Neural progenitor cell (in vitro differentiated cells): ENCODE data around the gene MYO16. TPM values are rescaled to one million over a fixed set of nuclear protein-coding genes. Genes with fewer than 3 reads are reported as not detected.

ENCODE experiments used
- DNase-seq: peaks from one replicate; pipeline ENCODE4 v3.0.0-alpha.2; 2016; ENCODE audit warnings: low spot score
- H2AFZ ChIP-seq: fragments of 200-600 bp; sonication (generic); replicated peaks from 2 replicates; pipeline ENCODE4 v1.6.1; 2016; ENCODE audit warnings: antibody characterized with exemption
- H3F3A ChIP-seq: fragments of 200-600 bp; sonication (generic); 2 replicates; pipeline ENCODE4 v1.6.1; 2016; ENCODE audit warnings: antibody characterized with exemption, low read depth
- H3K27ac ChIP-seq: fragments of 200-600 bp; sonication (generic); 2 replicates; pipeline ENCODE4 v1.5.1; 2016; ENCODE audit warnings: mild to moderate bottlenecking
- H3K27me3 ChIP-seq: fragments of 200-600 bp; sonication (generic); 2 replicates; pipeline ENCODE4 v1.6.1; 2016; ENCODE audit warnings: mild to moderate bottlenecking, moderate library complexity
- H3K36me3 ChIP-seq: fragments of 200-600 bp; sonication (generic); 2 replicates; pipeline ENCODE4 v1.5.1; 2016
- H3K4me1 ChIP-seq: fragments of 200-600 bp; sonication (generic); 2 replicates; pipeline ENCODE4 v1.6.1; 2016; ENCODE audit warnings: mixed run types
- H3K4me2 ChIP-seq: fragments of 200-600 bp; sonication (generic); 2 replicates; pipeline ENCODE4 v1.6.1; 2016
- H3K4me3 ChIP-seq: fragments of 200-600 bp; sonication (generic); 2 replicates; pipeline ENCODE4 v1.5.1; 2016
- H3K79me2 ChIP-seq: fragments of 200-600 bp; sonication (generic); 2 replicates; pipeline ENCODE4 v1.6.1; 2016; ENCODE audit warnings: low read depth
- H3K9ac ChIP-seq: fragments of 200-600 bp; sonication (generic); 2 replicates; pipeline ENCODE4 v1.6.1; 2016
- H3K9me3 ChIP-seq: fragments of 200-600 bp; sonication (generic); 2 replicates; pipeline ENCODE4 v1.5.1; 2016; ENCODE audit warnings: low read depth
- H4K20me1 ChIP-seq: fragments of 200-600 bp; sonication (generic); 2 replicates; pipeline ENCODE4 v1.6.1; 2016; ENCODE audit warnings: low read depth
- H3K27ac Mint-ChIP-seq: 3 replicates; pipeline ENCODE4 v1.8.0; 2021; ENCODE audit warnings: mixed read lengths
- H3K27me3 Mint-ChIP-seq: 2 replicates; pipeline ENCODE4 v1.8.0; 2022; ENCODE audit warnings: low read depth, mild to moderate bottlenecking, inconsistent platforms, moderate library complexity, mixed read lengths; ENCODE audit not compliant: insufficient read depth
- H3K36me3 Mint-ChIP-seq: 3 replicates; pipeline ENCODE4 v1.8.0; 2021; ENCODE audit warnings: mixed read lengths
- H3K4me1 Mint-ChIP-seq: 3 replicates; pipeline ENCODE4 v1.8.0; 2021; ENCODE audit warnings: mixed read lengths
- H3K4me3 Mint-ChIP-seq: 3 replicates; pipeline ENCODE4 v1.8.0; 2021; ENCODE audit warnings: mild to moderate bottlenecking, moderate library complexity, mixed read lengths
- H3K9me3 Mint-ChIP-seq: 3 replicates; pipeline ENCODE4 v1.8.0; 2020; ENCODE audit warnings: mixed read lengths
- EZH2 ChIP-seq: fragments of 200-600 bp; sonication (generic); IDR thresholded peaks from 2 replicates; pipeline ENCODE4 v1.6.1; 2017; ENCODE audit warnings: antibody characterized with exemption, mild to moderate bottlenecking, moderate library complexity
- EZH2phosphoT487 ChIP-seq: fragments of 200-600 bp; sonication (generic); IDR thresholded peaks from 2 replicates; pipeline ENCODE4 v1.6.1; 2017; ENCODE audit warnings: antibody characterized with exemption
- total RNA-seq: library from RNA; depleted of rRNA; stranded (reverse); fragments of >200 nt; gene quantifications from 2 replicates; pipeline ENCODE4 v1.2.3, GENCODE V29; 2015; ENCODE audit warnings: low replicate concordance
- TF ChIP-seq, protein P1 (sequence below): fragments of 200-600 bp; sonication (generic); IDR thresholded peaks from 2 replicates; pipeline ENCODE4 v1.5.1; 2017; ENCODE audit warnings: antibody characterized with exemption, mild to moderate bottlenecking

The MYO16 gene
- total RNA-seq, 1 donor from 2014 or later: 0.41 TPM

DNA sequence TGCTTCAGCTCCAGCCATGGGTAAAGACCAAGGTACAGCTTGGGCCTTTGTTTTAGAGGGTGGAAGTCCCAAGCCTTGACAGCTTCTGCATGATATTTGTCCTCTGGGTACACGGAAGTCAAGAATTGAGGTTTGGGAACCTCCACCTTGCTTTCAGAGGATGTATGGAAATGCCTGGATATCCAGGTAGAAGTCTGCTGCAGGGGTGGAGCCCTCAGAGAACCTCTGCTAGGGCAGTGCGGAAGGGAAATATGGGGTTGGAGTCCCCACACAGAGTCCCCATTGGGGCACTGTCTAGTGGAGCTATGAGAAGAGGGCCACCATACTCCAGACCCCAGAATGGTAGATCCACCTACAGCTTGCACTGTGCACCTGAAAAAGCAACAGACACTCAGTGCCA, 23.0 kb upstream of the MYO16 start:
- no peak for TF ChIP-seq EZH2
- TF ChIP-seq EZH2phosphoT487: no peak
- TF ChIP-seq, protein P1, sequence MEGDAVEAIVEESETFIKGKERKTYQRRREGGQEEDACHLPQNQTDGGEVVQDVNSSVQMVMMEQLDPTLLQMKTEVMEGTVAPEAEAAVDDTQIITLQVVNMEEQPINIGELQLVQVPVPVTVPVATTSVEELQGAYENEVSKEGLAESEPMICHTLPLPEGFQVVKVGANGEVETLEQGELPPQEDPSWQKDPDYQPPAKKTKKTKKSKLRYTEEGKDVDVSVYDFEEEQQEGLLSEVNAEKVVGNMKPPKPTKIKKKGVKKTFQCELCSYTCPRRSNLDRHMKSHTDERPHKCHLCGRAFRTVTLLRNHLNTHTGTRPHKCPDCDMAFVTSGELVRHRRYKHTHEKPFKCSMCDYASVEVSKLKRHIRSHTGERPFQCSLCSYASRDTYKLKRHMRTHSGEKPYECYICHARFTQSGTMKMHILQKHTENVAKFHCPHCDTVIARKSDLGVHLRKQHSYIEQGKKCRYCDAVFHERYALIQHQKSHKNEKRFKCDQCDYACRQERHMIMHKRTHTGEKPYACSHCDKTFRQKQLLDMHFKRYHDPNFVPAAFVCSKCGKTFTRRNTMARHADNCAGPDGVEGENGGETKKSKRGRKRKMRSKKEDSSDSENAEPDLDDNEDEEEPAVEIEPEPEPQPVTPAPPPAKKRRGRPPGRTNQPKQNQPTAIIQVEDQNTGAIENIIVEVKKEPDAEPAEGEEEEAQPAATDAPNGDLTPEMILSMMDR: no peak
- no peak for DNase-seq
- Mint-ChIP-seq H3K27me3 (no peaks in the 10 kb centered on the region), H3K4me3 (no peak overlapping the region), H3K9me3 (peaks cover 30% of the 10 kb centered on the region), H3K36me3 (peaks cover 7% of the 10 kb centered on the region), H3K27ac (no peak overlapping the region), H3K4me1 (no peaks in the 10 kb centered on the region)
- Histone ChIP-seq H4K20me1 (no peaks in the 10 kb centered on the region), H3K4me2 (no peak overlapping the region), H3K4me1 (no peaks in the 10 kb centered on the region), H3K27ac (no peak overlapping the region), H3F3A (no peaks in the 10 kb centered on the region), H3K27me3 (no peaks in the 10 kb centered on the region), H3K4me3 (no peak overlapping the region), H3K9ac (no peak overlapping the region), H3K9me3 (no peaks in the 10 kb centered on the region), H3K79me2 (no peaks in the 10 kb centered on the region), H2AFZ (no peak overlapping the region), H3K36me3 (no peaks in the 10 kb centered on the region)

GRCh38 chr13:108609353-108609752, 20.1 kb upstream of the MYO16 start:
- Histone ChIP-seq H3K36me3 (no peaks in the 10 kb centered on the region), H3K9me3 (no peaks in the 10 kb centered on the region), H3K27me3 (no peaks in the 10 kb centered on the region), H3K4me3 (no peak overlapping the region), H2AFZ (no peak overlapping the region), H3K4me1 (no peaks in the 10 kb centered on the region), H3K79me2 (no peaks in the 10 kb centered on the region), H3K4me2 (no peak overlapping the region), H3K9ac (no peak overlapping the region), H3F3A (no peaks in the 10 kb centered on the region), H4K20me1 (no peaks in the 10 kb centered on the region), H3K27ac (no peak overlapping the region)
- Mint-ChIP-seq H3K9me3 (peaks cover 27% of the 10 kb centered on the region), H3K27ac (no peak overlapping the region), H3K4me3 (no peak overlapping the region), H3K27me3 (no peaks in the 10 kb centered on the region), H3K4me1 (no peaks in the 10 kb centered on the region), H3K36me3 (peaks cover 4% of the 10 kb centered on the region)
- peak; percentile 27 for DNase-seq
- TF ChIP-seq, protein P1: peak; percentile 57
- no peak for TF ChIP-seq EZH2
- TF ChIP-seq EZH2phosphoT487: no peak

DNA sequence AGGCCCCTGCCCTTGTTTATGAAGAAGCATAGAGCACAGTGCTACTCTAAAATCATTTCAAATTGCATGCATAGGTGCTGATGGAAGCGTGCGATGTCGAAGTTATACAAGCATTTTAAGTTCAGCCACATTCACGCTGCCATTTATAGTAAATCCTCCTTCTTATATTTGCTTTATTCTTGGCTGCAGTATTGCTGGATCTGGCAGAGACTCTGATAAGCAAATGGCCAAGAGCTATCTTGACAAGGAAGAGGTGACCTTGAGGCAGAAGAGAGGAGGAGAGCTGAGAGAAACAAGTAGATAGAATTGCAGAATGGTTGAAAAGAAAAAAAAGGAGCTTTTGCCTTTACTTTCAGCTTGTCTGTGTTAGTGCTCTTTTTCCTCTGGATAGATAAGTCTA, 18.9 kb upstream of the MYO16 start:
- Histone ChIP-seq H4K20me1 (no peaks in the 10 kb centered on the region), H3K4me2 (no peak overlapping the region), H3K27ac (no peak overlapping the region), H3K4me3 (no peak overlapping the region), H2AFZ (no peak overlapping the region), H3K4me1 (no peaks in the 10 kb centered on the region), H3K79me2 (no peaks in the 10 kb centered on the region), H3K36me3 (no peaks in the 10 kb centered on the region), H3K9ac (no peak overlapping the region), H3K27me3 (no peaks in the 10 kb centered on the region), H3F3A (no peaks in the 10 kb centered on the region), H3K9me3 (no peaks in the 10 kb centered on the region)
- H3K27ac Mint-ChIP-seq: no peak overlapping the region
- no peaks in the 10 kb centered on the region for H3K4me1 Mint-ChIP-seq
- H3K36me3 Mint-ChIP-seq: peaks cover 3% of the 10 kb centered on the region
- DNase-seq: no peak
- H3K27me3 Mint-ChIP-seq: no peaks in the 10 kb centered on the region
- TF ChIP-seq, protein P1: no peak
- TF ChIP-seq EZH2phosphoT487 (no peak), EZH2 (no peak)
- no peak overlapping the region for H3K4me3 Mint-ChIP-seq
- peaks cover 24% of the 10 kb centered on the region for H3K9me3 Mint-ChIP-seq
